GM23338 (cell line): ENCODE measurements around the gene FAP. TPM values are rescaled to one million over a fixed set of nuclear protein-coding genes. Genes with fewer than 3 reads are reported as not detected.

Source experiments
- ATAC-seq: fragments of 200-7000 bp; cut with Tn5 transposase; 3 replicates; pipeline ENCODE4 v1.9.1; 2020
- DNase-seq: peaks from one replicate; pipeline ENCODE4 v3.0.0-alpha.2; 2015; ENCODE audit warnings: low spot score
- H2AFZ ChIP-seq: fragments of 200-600 bp; sonication (generic); 2 replicates; pipeline ENCODE4 v1.8.0; 2016; ENCODE audit warnings: antibody characterized with exemption, mild to moderate bottlenecking, moderate library complexity
- H3F3A ChIP-seq: fragments of 200-600 bp; sonication (generic); replicated peaks from 2 replicates; pipeline ENCODE4 v1.8.0; 2017; ENCODE audit warnings: antibody characterized with exemption, mixed run types, low read depth
- H3K27ac ChIP-seq: fragments of 200-600 bp; sonication (generic); 2 replicates; pipeline ENCODE4 v1.6.1; 2016; ENCODE audit warnings: low read depth
- H3K27me3 ChIP-seq: fragments of 200-600 bp; sonication (generic); 2 replicates; pipeline ENCODE4 v1.8.0; 2016; ENCODE audit warnings: mild to moderate bottlenecking, mixed run types, moderate library complexity; ENCODE audit not compliant: insufficient read depth
- H3K36me3 ChIP-seq: fragments of 200-600 bp; sonication (generic); 2 replicates; pipeline ENCODE4 v1.8.0; 2016; ENCODE audit warnings: mild to moderate bottlenecking; ENCODE audit not compliant: insufficient read depth
- H3K4me1 ChIP-seq: fragments of 200-600 bp; sonication (generic); 2 replicates; pipeline ENCODE4 v1.8.0; 2016; ENCODE audit warnings: mild to moderate bottlenecking, moderate library complexity; ENCODE audit not compliant: insufficient read depth
- H3K4me2 ChIP-seq: fragments of 200-600 bp; sonication (generic); 2 replicates; pipeline ENCODE4 v1.7.1; 2017; ENCODE audit warnings: mixed run types
- H3K4me3 ChIP-seq: fragments of 200-600 bp; sonication (generic); 2 replicates; pipeline ENCODE4 v1.6.1; 2016; ENCODE audit warnings: mixed run types
- H3K79me2 ChIP-seq: fragments of 200-600 bp; sonication (generic); replicated peaks from 2 replicates; pipeline ENCODE4 v1.8.0; 2017; ENCODE audit warnings: mild to moderate bottlenecking; ENCODE audit not compliant: insufficient read depth
- H3K9me2 ChIP-seq: fragments of 200-600 bp; sonication (generic); 2 replicates; pipeline ENCODE4 v1.8.0; 2017; ENCODE audit not compliant: insufficient read depth
- H4K20me1 ChIP-seq: fragments of 200-600 bp; sonication (generic); replicated peaks from 2 replicates; pipeline ENCODE4 v1.8.0; 2017; ENCODE audit warnings: mild to moderate bottlenecking; ENCODE audit not compliant: insufficient read depth
- H3K27ac Mint-ChIP-seq: 2 replicates; pipeline ENCODE4 v1.8.0; 2020; ENCODE audit warnings: inconsistent platforms, mild to moderate bottlenecking, moderate library complexity, mixed read lengths
- H3K27me3 Mint-ChIP-seq: 3 replicates; pipeline ENCODE4 v1.8.0; 2022; ENCODE audit warnings: low read depth, mild to moderate bottlenecking, moderate library complexity, mixed read lengths, inconsistent platforms; ENCODE audit not compliant: insufficient read depth, poor library complexity
- H3K36me3 Mint-ChIP-seq: 3 replicates; pipeline ENCODE4 v1.8.0; 2021; ENCODE audit warnings: low read depth, mild to moderate bottlenecking, inconsistent platforms, moderate library complexity, mixed read lengths
- H3K4me1 Mint-ChIP-seq: 3 replicates; pipeline ENCODE4 v1.8.0; 2020; ENCODE audit warnings: mild to moderate bottlenecking, inconsistent platforms, mixed read lengths
- H3K4me3 Mint-ChIP-seq: 3 replicates; pipeline ENCODE4 v1.8.0; 2021; ENCODE audit warnings: moderate library complexity, mild to moderate bottlenecking, inconsistent platforms, mixed read lengths
- H3K9me3 Mint-ChIP-seq: 3 replicates; pipeline ENCODE4 v1.8.0; 2020; ENCODE audit warnings: moderate library complexity, mild to moderate bottlenecking, inconsistent platforms, mixed read lengths
- CREB1 ChIP-seq: fragments of 250-450 bp; sonication (Bioruptor Pico); IDR thresholded peaks from 2 replicates; pipeline ENCODE4 v1.5.0; 2020; ENCODE audit warnings: low read depth, mild to moderate bottlenecking, moderate library complexity
- EZH2 ChIP-seq: fragments of 200-600 bp; sonication (generic); IDR thresholded peaks from one replicate; pipeline ENCODE4 v1.8.0; 2017; ENCODE audit warnings: antibody characterized with exemption, mild to moderate bottlenecking, low read depth; ENCODE audit not compliant: unreplicated experiment
- EZH2phosphoT487 ChIP-seq: fragments of 200-600 bp; sonication (generic); IDR thresholded peaks from one replicate; pipeline ENCODE4 v1.8.1; 2018; ENCODE audit warnings: antibody characterized with exemption; ENCODE audit not compliant: unreplicated experiment
- JUNB ChIP-seq: IDR thresholded peaks from one replicate; pipeline ENCODE4 v1.6.1; 2016; ENCODE audit warnings: antibody characterized with exemption; ENCODE audit not compliant: unreplicated experiment
- NANOG ChIP-seq: IDR thresholded peaks from 2 replicates; pipeline ENCODE4 v1.6.1; 2016; ENCODE audit warnings: antibody characterized with exemption, borderline replicate concordance
- POLR2AphosphoS5 ChIP-seq: IDR thresholded peaks from 2 replicates; pipeline ENCODE4 v1.6.1; 2016; ENCODE audit warnings: antibody characterized with exemption, low read depth
- REST ChIP-seq: IDR thresholded peaks from one replicate; pipeline ENCODE4 v1.6.1; 2018; ENCODE audit warnings: antibody characterized with exemption; ENCODE audit not compliant: unreplicated experiment
- STAT1 ChIP-seq: IDR thresholded peaks from one replicate; pipeline ENCODE4 v1.6.1; 2016; ENCODE audit warnings: antibody characterized with exemption; ENCODE audit not compliant: unreplicated experiment
- ZNF114 ChIP-seq: fragments of 250-450 bp; sonication (Bioruptor Pico); IDR thresholded peaks from 2 replicates; pipeline ENCODE4 v1.5.0; 2020; ENCODE audit warnings: mild to moderate bottlenecking, moderate library complexity
- ZNF331 ChIP-seq: fragments of 250-450 bp; sonication (Bioruptor Pico); IDR thresholded peaks from 2 replicates; pipeline ENCODE4 v1.5.0; 2020; ENCODE audit warnings: low read depth, mild to moderate bottlenecking, moderate library complexity
- ZNF462 ChIP-seq: fragments of 250-450 bp; sonication (Bioruptor Pico); IDR thresholded peaks from 2 replicates; pipeline ENCODE4 v1.5.0; 2020; ENCODE audit warnings: mild to moderate bottlenecking, moderate library complexity
- polyA plus RNA-seq: library from polyadenylated mRNA; unstranded; fragments of >200 nt; fragmentation: Nextera tagmentation; extraction: Ambion mirVana; gene quantifications from 2 replicates; pipeline ENCODE4 v1.2.1, GENCODE V29; 2016
- total RNA-seq: library from RNA; depleted of rRNA; stranded (reverse); fragments of >200 nt; shearing (Covaris generic); gene quantifications from 2 replicates; pipeline ENCODE4 v1.2.3, GENCODE V29; 2014
- TF ChIP-seq, protein P1 (sequence below), 2 experiments: fragments of 200-600 bp in 1 of 2; sonication (generic) in 1 of 2; conservative IDR thresholded peaks; 2 replicates each; pipeline versions ENCODE4 v1.5.1 to v1.6.1; 2016 to 2017; ENCODE audit warnings: antibody characterized with exemption in 2 of 2, low read depth in 2 of 2, mild to moderate bottlenecking in 2 of 2, moderate library complexity in 1 of 2
- TF ChIP-seq, protein P2 (sequence below): IDR thresholded peaks from 2 replicates; pipeline ENCODE4 v1.6.1; 2016; ENCODE audit warnings: antibody characterized with exemption

The FAP gene
- total and polyA plus RNA-seq, 2 experiments from 2014 or later, result not detected

GRCh38 chr2:162215162-162215561 lies 28.1 kb downstream of the FAP start:
- Mint-ChIP-seq H3K27me3 (peaks cover 1% of the 10 kb centered on the region), H3K9me3 (no peaks in the 10 kb centered on the region), H3K36me3 (no peaks in the 10 kb centered on the region), H3K4me3 (no peak overlapping the region), H3K27ac (no peak overlapping the region), H3K4me1 (peaks cover 5% of the 10 kb centered on the region; the same call in 2 of the 3 replicates)
- H3K4me3 ChIP-seq, result no peak overlapping the region
- TF ChIP-seq JUNB (no peak), REST (no peak), ZNF114 (CRISPR knock-in tag) (no peak), ZNF462 (no peak), EZH2 (no peak), CREB1 (CRISPR knock-in tag) (no peak), NANOG (no peak), STAT1 (no peak), POLR2AphosphoS5 (no peak), EZH2phosphoT487 (no peak), ZNF331 (CRISPR knock-in tag) (no peak)
- TF ChIP-seq, protein P1, sequence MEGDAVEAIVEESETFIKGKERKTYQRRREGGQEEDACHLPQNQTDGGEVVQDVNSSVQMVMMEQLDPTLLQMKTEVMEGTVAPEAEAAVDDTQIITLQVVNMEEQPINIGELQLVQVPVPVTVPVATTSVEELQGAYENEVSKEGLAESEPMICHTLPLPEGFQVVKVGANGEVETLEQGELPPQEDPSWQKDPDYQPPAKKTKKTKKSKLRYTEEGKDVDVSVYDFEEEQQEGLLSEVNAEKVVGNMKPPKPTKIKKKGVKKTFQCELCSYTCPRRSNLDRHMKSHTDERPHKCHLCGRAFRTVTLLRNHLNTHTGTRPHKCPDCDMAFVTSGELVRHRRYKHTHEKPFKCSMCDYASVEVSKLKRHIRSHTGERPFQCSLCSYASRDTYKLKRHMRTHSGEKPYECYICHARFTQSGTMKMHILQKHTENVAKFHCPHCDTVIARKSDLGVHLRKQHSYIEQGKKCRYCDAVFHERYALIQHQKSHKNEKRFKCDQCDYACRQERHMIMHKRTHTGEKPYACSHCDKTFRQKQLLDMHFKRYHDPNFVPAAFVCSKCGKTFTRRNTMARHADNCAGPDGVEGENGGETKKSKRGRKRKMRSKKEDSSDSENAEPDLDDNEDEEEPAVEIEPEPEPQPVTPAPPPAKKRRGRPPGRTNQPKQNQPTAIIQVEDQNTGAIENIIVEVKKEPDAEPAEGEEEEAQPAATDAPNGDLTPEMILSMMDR (conservative IDR thresholded peaks at IDR 0.05; ENCODE audit: low read depth in 2 of 2), result no peak
- TF ChIP-seq, protein P2, sequence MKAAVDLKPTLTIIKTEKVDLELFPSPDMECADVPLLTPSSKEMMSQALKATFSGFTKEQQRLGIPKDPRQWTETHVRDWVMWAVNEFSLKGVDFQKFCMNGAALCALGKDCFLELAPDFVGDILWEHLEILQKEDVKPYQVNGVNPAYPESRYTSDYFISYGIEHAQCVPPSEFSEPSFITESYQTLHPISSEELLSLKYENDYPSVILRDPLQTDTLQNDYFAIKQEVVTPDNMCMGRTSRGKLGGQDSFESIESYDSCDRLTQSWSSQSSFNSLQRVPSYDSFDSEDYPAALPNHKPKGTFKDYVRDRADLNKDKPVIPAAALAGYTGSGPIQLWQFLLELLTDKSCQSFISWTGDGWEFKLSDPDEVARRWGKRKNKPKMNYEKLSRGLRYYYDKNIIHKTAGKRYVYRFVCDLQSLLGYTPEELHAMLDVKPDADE, result no peak
- H3K27me3 ChIP-seq, result no peaks in the 10 kb centered on the region
- no peak for DNase-seq
- H3K4me1 ChIP-seq, result no peaks in the 10 kb centered on the region
- H3K9me2 ChIP-seq, result no peaks in the 10 kb centered on the region
- no peaks in the 10 kb centered on the region for H3K36me3 ChIP-seq
- H2AFZ ChIP-seq, result no peak overlapping the region
- ATAC-seq, result no peak
- no peaks in the 10 kb centered on the region for H3F3A ChIP-seq
- no peaks in the 10 kb centered on the region for H4K20me1 ChIP-seq
- H3K4me2 ChIP-seq, result no peak overlapping the region
- no peak overlapping the region for H3K27ac ChIP-seq
- no peaks in the 10 kb centered on the region for H3K79me2 ChIP-seq
